ENCODE data around the gene ATG14.

- TF ChIP-seq YY1 (IDR thresholded peaks at IDR 0.05; ENCODE audit: insufficient read depth, insufficient read length) (no peak), ZNF274 (IDR thresholded peaks at IDR 0.05; ENCODE audit: low read depth, low read length) (no peak)
Observed at GRCh38 chr14:55332654-55333570, 78.7 kb downstream of the ATG14 start.

All from NT2/D1 (cell line).